H1 (cell line): ENCODE data around the gene PRAME. TPM values are rescaled to one million over a fixed set of nuclear protein-coding genes. Genes with fewer than 3 reads are reported as not detected.

Source experiments
- JUN ChIP-seq: IDR thresholded peaks from 2 replicates; pipeline ENCODE4 v1.6.1; 2011; ENCODE audit warnings: low read depth, mild to moderate bottlenecking, improper control_type of control experiment, low read length
- JUND ChIP-seq: IDR thresholded peaks from 2 replicates; pipeline ENCODE4 v1.6.1; 2011; ENCODE audit warnings: mild to moderate bottlenecking, improper control_type of control experiment, low read length
- MAFK ChIP-seq: IDR thresholded peaks from 2 replicates; pipeline ENCODE4 v1.6.1; 2012; ENCODE audit warnings: low read depth, mild to moderate bottlenecking, improper control_type of control experiment, low read length
- polyA plus RNA-seq, 7 experiments: library from polyadenylated mRNA; depleted of rRNA in 3 of 7; stranded (reverse) in 5 of 7; unstranded in 2 of 7; fragments of >200 nt in 5 of 7; fragments of 200-250 nt in 2 of 7; gene quantifications; 1 replicate in 5 of 7; 2 replicates in 1 of 7; 4 replicates in 1 of 7; pipeline versions ENCODE4 v1.2.1 to v1.2.3, GENCODE V29; 2011 to 2013; ENCODE audit warnings: missing spikeins in 2 of 7, mixed read lengths in 2 of 7
- total RNA-seq: library from RNA; stranded (reverse); fragmentation: NEBNext Ultra II Directional; extraction: Animal tissue kit (Norgen Biotek cat#: 25700); gene quantifications from 2 replicates; pipeline ENCODE4 v1.2.1, GENCODE V29; 2021
- TF ChIP-seq, protein P1 (sequence below): fragments of 300-600 bp; sonication (generic); IDR thresholded peaks from 2 replicates; pipeline ENCODE4 v1.7.1; 2012; ENCODE audit warnings: low read length, moderate library complexity, mild to moderate bottlenecking, inconsistent platforms; ENCODE audit not compliant: insufficient replicate concordance
- TF ChIP-seq, protein P2 (sequence below): IDR thresholded peaks from 2 replicates; pipeline ENCODE4 v1.6.1; 2011; ENCODE audit warnings: low read length, improper control_type of control experiment
- TF ChIP-seq, protein P3 (sequence below), 3 experiments: IDR thresholded peaks; 1 replicate in 2 of 3; 2 replicates in 1 of 3; pipeline versions ENCODE4 v1.5.1 to v1.6.1; 2011; ENCODE audit warnings: low read length in 3 of 3, mild to moderate bottlenecking in 3 of 3, inconsistent platforms in 2 of 3, low read depth in 1 of 3, moderate library complexity in 1 of 3; ENCODE audit not compliant: insufficient read depth in 1 of 3; ENCODE audit errors: control extremely low read depth in 1 of 3

PRAME gene
- total and polyA plus RNA-seq, 2 of the 8 experiments (the other 6 are each of a cell fraction or from before 2014, with no cell fraction given): 0.15 to 1.1 TPM

DNA sequence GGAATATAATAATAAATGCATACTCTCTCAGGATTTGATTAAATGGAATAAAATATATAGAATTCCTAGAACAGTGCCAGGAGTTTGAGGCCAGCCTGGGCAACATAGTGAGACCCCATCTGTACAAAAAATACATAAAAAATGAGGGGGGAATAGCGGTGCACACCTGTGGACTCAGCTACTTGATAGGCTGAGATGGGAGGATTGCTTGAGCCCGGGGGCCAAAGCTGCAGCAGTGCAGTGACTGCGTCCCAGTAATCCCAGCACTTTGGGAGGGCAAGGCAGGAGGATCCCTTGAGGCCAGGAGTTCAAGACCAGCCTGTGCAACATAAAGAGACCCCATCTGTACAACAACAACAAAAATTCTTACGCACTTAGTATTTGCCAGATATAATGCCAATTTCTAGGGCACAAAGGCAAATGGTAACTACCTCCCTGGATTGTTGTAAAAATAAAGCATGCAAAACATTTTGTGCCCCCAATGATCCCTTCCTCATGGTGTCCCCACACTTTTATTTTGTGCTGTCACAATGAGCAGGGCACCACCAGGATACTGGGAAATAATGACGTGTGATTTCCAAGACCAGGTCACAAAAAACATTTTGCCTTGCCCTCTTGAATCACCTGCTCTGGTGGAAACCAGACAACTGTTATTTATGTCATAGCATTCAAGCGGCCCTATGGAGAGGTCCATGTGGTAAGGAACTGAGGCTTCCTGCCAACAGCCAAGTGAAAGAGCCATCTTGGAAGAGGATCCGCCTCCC lies 20.7 kb downstream of the PRAME start (continued):
- TF ChIP-seq, protein P1, sequence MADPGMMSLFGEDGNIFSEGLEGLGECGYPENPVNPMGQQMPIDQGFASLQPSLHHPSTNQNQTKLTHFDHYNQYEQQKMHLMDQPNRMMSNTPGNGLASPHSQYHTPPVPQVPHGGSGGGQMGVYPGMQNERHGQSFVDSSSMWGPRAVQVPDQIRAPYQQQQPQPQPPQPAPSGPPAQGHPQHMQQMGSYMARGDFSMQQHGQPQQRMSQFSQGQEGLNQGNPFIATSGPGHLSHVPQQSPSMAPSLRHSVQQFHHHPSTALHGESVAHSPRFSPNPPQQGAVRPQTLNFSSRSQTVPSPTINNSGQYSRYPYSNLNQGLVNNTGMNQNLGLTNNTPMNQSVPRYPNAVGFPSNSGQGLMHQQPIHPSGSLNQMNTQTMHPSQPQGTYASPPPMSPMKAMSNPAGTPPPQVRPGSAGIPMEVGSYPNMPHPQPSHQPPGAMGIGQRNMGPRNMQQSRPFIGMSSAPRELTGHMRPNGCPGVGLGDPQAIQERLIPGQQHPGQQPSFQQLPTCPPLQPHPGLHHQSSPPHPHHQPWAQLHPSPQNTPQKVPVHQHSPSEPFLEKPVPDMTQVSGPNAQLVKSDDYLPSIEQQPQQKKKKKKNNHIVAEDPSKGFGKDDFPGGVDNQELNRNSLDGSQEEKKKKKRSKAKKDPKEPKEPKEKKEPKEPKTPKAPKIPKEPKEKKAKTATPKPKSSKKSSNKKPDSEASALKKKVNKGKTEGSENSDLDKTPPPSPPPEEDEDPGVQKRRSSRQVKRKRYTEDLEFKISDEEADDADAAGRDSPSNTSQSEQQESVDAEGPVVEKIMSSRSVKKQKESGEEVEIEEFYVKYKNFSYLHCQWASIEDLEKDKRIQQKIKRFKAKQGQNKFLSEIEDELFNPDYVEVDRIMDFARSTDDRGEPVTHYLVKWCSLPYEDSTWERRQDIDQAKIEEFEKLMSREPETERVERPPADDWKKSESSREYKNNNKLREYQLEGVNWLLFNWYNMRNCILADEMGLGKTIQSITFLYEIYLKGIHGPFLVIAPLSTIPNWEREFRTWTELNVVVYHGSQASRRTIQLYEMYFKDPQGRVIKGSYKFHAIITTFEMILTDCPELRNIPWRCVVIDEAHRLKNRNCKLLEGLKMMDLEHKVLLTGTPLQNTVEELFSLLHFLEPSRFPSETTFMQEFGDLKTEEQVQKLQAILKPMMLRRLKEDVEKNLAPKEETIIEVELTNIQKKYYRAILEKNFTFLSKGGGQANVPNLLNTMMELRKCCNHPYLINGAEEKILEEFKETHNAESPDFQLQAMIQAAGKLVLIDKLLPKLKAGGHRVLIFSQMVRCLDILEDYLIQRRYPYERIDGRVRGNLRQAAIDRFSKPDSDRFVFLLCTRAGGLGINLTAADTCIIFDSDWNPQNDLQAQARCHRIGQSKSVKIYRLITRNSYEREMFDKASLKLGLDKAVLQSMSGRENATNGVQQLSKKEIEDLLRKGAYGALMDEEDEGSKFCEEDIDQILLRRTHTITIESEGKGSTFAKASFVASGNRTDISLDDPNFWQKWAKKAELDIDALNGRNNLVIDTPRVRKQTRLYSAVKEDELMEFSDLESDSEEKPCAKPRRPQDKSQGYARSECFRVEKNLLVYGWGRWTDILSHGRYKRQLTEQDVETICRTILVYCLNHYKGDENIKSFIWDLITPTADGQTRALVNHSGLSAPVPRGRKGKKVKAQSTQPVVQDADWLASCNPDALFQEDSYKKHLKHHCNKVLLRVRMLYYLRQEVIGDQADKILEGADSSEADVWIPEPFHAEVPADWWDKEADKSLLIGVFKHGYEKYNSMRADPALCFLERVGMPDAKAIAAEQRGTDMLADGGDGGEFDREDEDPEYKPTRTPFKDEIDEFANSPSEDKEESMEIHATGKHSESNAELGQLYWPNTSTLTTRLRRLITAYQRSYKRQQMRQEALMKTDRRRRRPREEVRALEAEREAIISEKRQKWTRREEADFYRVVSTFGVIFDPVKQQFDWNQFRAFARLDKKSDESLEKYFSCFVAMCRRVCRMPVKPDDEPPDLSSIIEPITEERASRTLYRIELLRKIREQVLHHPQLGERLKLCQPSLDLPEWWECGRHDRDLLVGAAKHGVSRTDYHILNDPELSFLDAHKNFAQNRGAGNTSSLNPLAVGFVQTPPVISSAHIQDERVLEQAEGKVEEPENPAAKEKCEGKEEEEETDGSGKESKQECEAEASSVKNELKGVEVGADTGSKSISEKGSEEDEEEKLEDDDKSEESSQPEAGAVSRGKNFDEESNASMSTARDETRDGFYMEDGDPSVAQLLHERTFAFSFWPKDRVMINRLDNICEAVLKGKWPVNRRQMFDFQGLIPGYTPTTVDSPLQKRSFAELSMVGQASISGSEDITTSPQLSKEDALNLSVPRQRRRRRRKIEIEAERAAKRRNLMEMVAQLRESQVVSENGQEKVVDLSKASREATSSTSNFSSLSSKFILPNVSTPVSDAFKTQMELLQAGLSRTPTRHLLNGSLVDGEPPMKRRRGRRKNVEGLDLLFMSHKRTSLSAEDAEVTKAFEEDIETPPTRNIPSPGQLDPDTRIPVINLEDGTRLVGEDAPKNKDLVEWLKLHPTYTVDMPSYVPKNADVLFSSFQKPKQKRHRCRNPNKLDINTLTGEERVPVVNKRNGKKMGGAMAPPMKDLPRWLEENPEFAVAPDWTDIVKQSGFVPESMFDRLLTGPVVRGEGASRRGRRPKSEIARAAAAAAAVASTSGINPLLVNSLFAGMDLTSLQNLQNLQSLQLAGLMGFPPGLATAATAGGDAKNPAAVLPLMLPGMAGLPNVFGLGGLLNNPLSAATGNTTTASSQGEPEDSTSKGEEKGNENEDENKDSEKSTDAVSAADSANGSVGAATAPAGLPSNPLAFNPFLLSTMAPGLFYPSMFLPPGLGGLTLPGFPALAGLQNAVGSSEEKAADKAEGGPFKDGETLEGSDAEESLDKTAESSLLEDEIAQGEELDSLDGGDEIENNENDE: no peak
- TF ChIP-seq JUN (no peak), MAFK (no peak), JUND (no peak)
- TF ChIP-seq, protein P2, sequence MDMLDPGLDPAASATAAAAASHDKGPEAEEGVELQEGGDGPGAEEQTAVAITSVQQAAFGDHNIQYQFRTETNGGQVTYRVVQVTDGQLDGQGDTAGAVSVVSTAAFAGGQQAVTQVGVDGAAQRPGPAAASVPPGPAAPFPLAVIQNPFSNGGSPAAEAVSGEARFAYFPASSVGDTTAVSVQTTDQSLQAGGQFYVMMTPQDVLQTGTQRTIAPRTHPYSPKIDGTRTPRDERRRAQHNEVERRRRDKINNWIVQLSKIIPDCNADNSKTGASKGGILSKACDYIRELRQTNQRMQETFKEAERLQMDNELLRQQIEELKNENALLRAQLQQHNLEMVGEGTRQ: no peak
- TF ChIP-seq, protein P3, sequence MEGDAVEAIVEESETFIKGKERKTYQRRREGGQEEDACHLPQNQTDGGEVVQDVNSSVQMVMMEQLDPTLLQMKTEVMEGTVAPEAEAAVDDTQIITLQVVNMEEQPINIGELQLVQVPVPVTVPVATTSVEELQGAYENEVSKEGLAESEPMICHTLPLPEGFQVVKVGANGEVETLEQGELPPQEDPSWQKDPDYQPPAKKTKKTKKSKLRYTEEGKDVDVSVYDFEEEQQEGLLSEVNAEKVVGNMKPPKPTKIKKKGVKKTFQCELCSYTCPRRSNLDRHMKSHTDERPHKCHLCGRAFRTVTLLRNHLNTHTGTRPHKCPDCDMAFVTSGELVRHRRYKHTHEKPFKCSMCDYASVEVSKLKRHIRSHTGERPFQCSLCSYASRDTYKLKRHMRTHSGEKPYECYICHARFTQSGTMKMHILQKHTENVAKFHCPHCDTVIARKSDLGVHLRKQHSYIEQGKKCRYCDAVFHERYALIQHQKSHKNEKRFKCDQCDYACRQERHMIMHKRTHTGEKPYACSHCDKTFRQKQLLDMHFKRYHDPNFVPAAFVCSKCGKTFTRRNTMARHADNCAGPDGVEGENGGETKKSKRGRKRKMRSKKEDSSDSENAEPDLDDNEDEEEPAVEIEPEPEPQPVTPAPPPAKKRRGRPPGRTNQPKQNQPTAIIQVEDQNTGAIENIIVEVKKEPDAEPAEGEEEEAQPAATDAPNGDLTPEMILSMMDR (IDR thresholded peaks at IDR 0.05; ENCODE audit: control extremely low read depth in 1 of 3, insufficient read depth in 1 of 3, low read depth in 1 of 3, low read length in 3 of 3): no peak
